Caco-2 (cell line): Measurements from ENCODE around the gene IRF2. TPM values are rescaled to one million over a fixed set of nuclear protein-coding genes. Genes with fewer than 3 reads are reported as not detected.
"Not testable (repeated sequence)": the region's sequence is repeated elsewhere in the genome, so short reads cannot be mapped to it uniquely, and the experiment has no call there.

Experiments used
- BruUV-seq: library from RNA; stranded (reverse); fragments of 400-500 nt; replicated peaks from 2 replicates; lab custom pipeline; 2021; lab: Mats Ljungman, UMichigan
- CTCF ChIA-PET: fragments of 300-600 bp; sonication (Branson Sonifier 250); formaldehyde crosslinking; loops from one replicate; lab custom pipeline; 2022; ENCODE audit warnings: antibody characterized with exemption; lab: Charles Lee
- POLR2A ChIA-PET: fragments of 300-600 bp; sonication (Branson Sonifier 250); formaldehyde crosslinking; loops from one replicate; lab custom pipeline; 2022; ENCODE audit warnings: antibody characterized with exemption; lab: Charles Lee
- DNase-seq, 2 experiments: peaks; one replicate each; pipeline versions ENCODE4 v3.0.0 to v3.0.0-alpha.2; 2020 to 2022
- H3K27me3 ChIP-seq: replicated peaks from 2 replicates; pipeline ENCODE4 v1.6.0; 2011; ENCODE audit warnings: low read length; ENCODE audit not compliant: control insufficient read depth, insufficient read depth
- H3K36me3 ChIP-seq: 2 replicates; pipeline ENCODE4 v1.5.1; 2011; ENCODE audit warnings: low read length; ENCODE audit not compliant: control insufficient read depth, insufficient read depth
- H3K4me1 ChIP-seq: fragments of 250-450 bp; sonication (Bioruptor Pico); 2 replicates; pipeline ENCODE4 v1.5.1; 2020; ENCODE audit warnings: mild to moderate bottlenecking
- H3K4me3 ChIP-seq: 2 replicates; pipeline ENCODE4 v1.5.1; 2011; ENCODE audit warnings: low read depth, mild to moderate bottlenecking, control low read depth, low read length
- H3K9me3 ChIP-seq: fragments of 250-450 bp; sonication (Bioruptor Pico); 2 replicates; pipeline ENCODE4 v1.5.1; 2020; ENCODE audit warnings: mild to moderate bottlenecking, moderate library complexity
- H3K27ac Mint-ChIP-seq: one replicate; pipeline ENCODE4 v1.8.0; 2022; ENCODE audit warnings: mixed read lengths; ENCODE audit not compliant: unreplicated experiment
- H3K27me3 Mint-ChIP-seq: one replicate; pipeline ENCODE4 v1.8.0; 2022; ENCODE audit warnings: mixed read lengths; ENCODE audit not compliant: insufficient read depth, unreplicated experiment
- H3K36me3 Mint-ChIP-seq: one replicate; pipeline ENCODE4 v1.8.0; 2022; ENCODE audit warnings: mild to moderate bottlenecking, mixed read lengths; ENCODE audit not compliant: insufficient read depth, unreplicated experiment
- H3K4me1 Mint-ChIP-seq: one replicate; pipeline ENCODE4 v1.8.0; 2022; ENCODE audit warnings: low read depth, mixed read lengths; ENCODE audit not compliant: unreplicated experiment
- H3K4me3 Mint-ChIP-seq: one replicate; pipeline ENCODE4 v1.8.0; 2022; ENCODE audit warnings: mild to moderate bottlenecking, moderate library complexity, mixed read lengths; ENCODE audit not compliant: unreplicated experiment
- H3K9me3 Mint-ChIP-seq: one replicate; pipeline ENCODE4 v1.8.0; 2022; ENCODE audit warnings: mixed read lengths; ENCODE audit not compliant: unreplicated experiment
- CTCF ChIP-seq, 2 experiments: fragments of 200-600 bp in 1 of 2; IDR thresholded peaks; 1 replicate in 1 of 2; 2 replicates in 1 of 2; pipeline versions ENCODE4 v1.5.1 to v1.8.0; 2011 to 2022; ENCODE audit warnings: antibody characterized with exemption in 1 of 2, control low read depth in 1 of 2, inconsistent platforms in 1 of 2, low read depth in 1 of 2, low read length in 1 of 2, mild to moderate bottlenecking in 1 of 2, moderate library complexity in 1 of 2; ENCODE audit not compliant: insufficient read depth in 1 of 2, severe bottlenecking in 1 of 2, unreplicated experiment in 1 of 2
- intact Hi-C: fragments of 100-400 bp; cut with micrococcal nuclease; formaldehyde crosslinking; loops from one replicate; pipeline ENCODE4 v1.10.0; 2022; ENCODE audit not compliant: unreplicated experiment
- total RNA-seq: library from RNA; stranded (reverse); gene quantifications from 2 replicates; pipeline ENCODE4 v1.2.3, GENCODE V29; 2022

Gene IRF2
- total RNA-seq, 1 experiment from 2014 or later: 9.2 TPM

- H3K9me3 Mint-ChIP-seq: peaks cover 32% of the 10 kb centered on the region
- TF ChIP-seq CTCF (IDR thresholded peaks at IDR 0.05; ENCODE audit: insufficient read depth in 1 of 2, low read depth in 1 of 2, low read length in 1 of 2, severe bottlenecking in 1 of 2, unreplicated experiment in 1 of 2): no peak
- Histone ChIP-seq H3K4me3 (no peak overlapping the region), H3K27me3 (no peaks in the 10 kb centered on the region), H3K4me1 (0 out of 2 replicates have a peak, but pooled peaks cover 5% of the 10 kb centered on the region), H3K9me3 (no peaks in the 10 kb centered on the region), H3K36me3 (no peaks in the 10 kb centered on the region)
- ChIA-PET CTCF (no interaction called here), POLR2A (no interaction called here)
- H3K27ac Mint-ChIP-seq: no peak overlapping the region
- H3K4me1 Mint-ChIP-seq: no peaks in the 10 kb centered on the region
- no peak overlapping the region for H3K4me3 Mint-ChIP-seq
- BruUV-seq: no TSS peak
- no peaks in the 10 kb centered on the region for H3K27me3 Mint-ChIP-seq
- no peaks in the 10 kb centered on the region for H3K36me3 Mint-ChIP-seq
- intact Hi-C loops: no loop called here
- no peak for DNase-seq
Observed at GRCh38 chr4:184376126-184376838, 98.1 kb downstream of the IRF2 start.

- CTCF ChIA-PET, H3K4me1 Mint-ChIP-seq, H3K36me3 ChIP-seq, H3K27me3 Mint-ChIP-seq, POLR2A ChIA-PET, H3K27ac Mint-ChIP-seq, DNase-seq, H3K4me3 Mint-ChIP-seq, BruUV-seq, H3K27me3 ChIP-seq, H3K36me3 Mint-ChIP-seq, H3K4me3 ChIP-seq, H3K4me1 ChIP-seq, intact Hi-C loops, H3K9me3 ChIP-seq: not testable (repeated sequence)
- H3K9me3 Mint-ChIP-seq: peaks cover 32% of the 10 kb centered on the region
Observed at GRCh38 chr4:184375623-184376022, 98.7 kb downstream of the IRF2 start.

GRCh38 chr4:184375027-184375426 is 99.3 kb downstream of the IRF2 start:
- DNase-seq: no peak
- H3K4me1 ChIP-seq: 0 out of 2 replicates have a peak, but pooled peaks cover 5% of the 10 kb centered on the region
- no peaks in the 10 kb centered on the region for H3K27me3 ChIP-seq
- POLR2A ChIA-PET: no interaction called here
- Mint-ChIP-seq H3K9me3 (peaks cover 32% of the 10 kb centered on the region), H3K36me3 (no peaks in the 10 kb centered on the region), H3K4me3 (no peak overlapping the region), H3K27ac (no peak overlapping the region), H3K27me3 (no peaks in the 10 kb centered on the region), H3K4me1 (no peaks in the 10 kb centered on the region)
- H3K9me3 ChIP-seq: no peaks in the 10 kb centered on the region
- CTCF ChIA-PET: no interaction called here
- no TSS peak for BruUV-seq
- no peak for TF ChIP-seq CTCF (IDR thresholded peaks at IDR 0.05; ENCODE audit: insufficient read depth in 1 of 2, low read depth in 1 of 2, low read length in 1 of 2, severe bottlenecking in 1 of 2, unreplicated experiment in 1 of 2)
- H3K4me3 ChIP-seq: no peak overlapping the region
- intact Hi-C loops: no loop called here
- no peaks in the 10 kb centered on the region for H3K36me3 ChIP-seq
